GM08714 (cell line): ENCODE results near the gene NSMF.
"Not testable (repeated sequence)": the region's sequence is repeated elsewhere in the genome, so short reads cannot be mapped to it uniquely, and the experiment has no call there.

Experiments used
- H3K4me3 ChIP-seq: fragments of 200-500 bp; sonication (Bioruptor generic); 2 replicates; pipeline ENCODE4 v1.5.1; 2014; ENCODE audit warnings: mild to moderate bottlenecking, low read length, inconsistent platforms
- ZNF274 ChIP-seq: IDR thresholded peaks from 2 replicates; pipeline ENCODE4 v1.6.1; 2012; ENCODE audit warnings: mild to moderate bottlenecking, low read depth, low read length

NSMF gene

GRCh38 chr9:137474271-137474670 is 15.1 kb upstream of the NSMF start:
- no peak for TF ChIP-seq ZNF274
- H3K4me3 ChIP-seq, result no peak overlapping the region

- no peak overlapping the region for H3K4me3 ChIP-seq
- TF ChIP-seq ZNF274, result no peak
These were observed 11.7 kb upstream of the NSMF start for GRCh38 chr9:137470785-137471184.

GRCh38 chr9:137467896-137468295 is 8.8 kb upstream of the NSMF start:
- no peak for TF ChIP-seq ZNF274
- H3K4me3 ChIP-seq, result no peak overlapping the region

- no peak for TF ChIP-seq ZNF274
- H3K4me3 ChIP-seq, result no peak overlapping the region
These were observed 8.0 kb upstream of the NSMF start for GRCh38 chr9:137467161-137467581.

GRCh38 chr9:137466389-137467085 is 7.4 kb upstream of the NSMF start:
- not testable (repeated sequence) for H3K4me3 ChIP-seq

GRCh38 chr9:137465720-137466388 is 6.7 kb upstream of the NSMF start:
- no peak for TF ChIP-seq ZNF274

GRCh38 chr9:137465000-137465719 is 6.0 kb upstream of the NSMF start:
- TF ChIP-seq ZNF274, result no peak
- no peak overlapping the region for H3K4me3 ChIP-seq

More at GRCh38 chr9:137465720-137466388, 6.7 kb upstream of the NSMF start:
- H3K4me3 ChIP-seq, result no peak overlapping the region

- no peak for TF ChIP-seq ZNF274
- no peak overlapping the region for H3K4me3 ChIP-seq
These were observed 5.3 kb upstream of the NSMF start for GRCh38 chr9:137464291-137464999.

- no peak for TF ChIP-seq ZNF274
- H3K4me3 ChIP-seq, result no peak overlapping the region
These were observed 4.8 kb upstream of the NSMF start for GRCh38 chr9:137463931-137464290.

- H3K4me3 ChIP-seq, result no peak overlapping the region
- TF ChIP-seq ZNF274, result no peak
These were observed 4.1 kb upstream of the NSMF start for GRCh38 chr9:137462986-137463930.

GRCh38 chr9:137462396-137462985 is 3.4 kb upstream of the NSMF start:
- no peak for TF ChIP-seq ZNF274
- H3K4me3 ChIP-seq, result no peak overlapping the region; the same call in 1 of the 2 replicates

GRCh38 chr9:137461663-137462395 is 2.7 kb upstream of the NSMF start:
- no peak overlapping the region; the same call in 1 of the 2 replicates for H3K4me3 ChIP-seq
- no peak for TF ChIP-seq ZNF274
